HEK293 (cell line): Measurements from ENCODE around the gene NRROS.
"Not testable (repeated sequence)": the region's sequence is repeated elsewhere in the genome, so short reads cannot be mapped to it uniquely, and the experiment has no call there.

Experiments
- CTCF ChIA-PET: fragments of 350-600 bp; formaldehyde crosslinking; extraction: SDS; loops from one replicate; lab custom pipeline; 2021; ENCODE audit warnings: antibody characterized with exemption; lab: Yijun Ruan, JAX
- POLR2A ChIA-PET: fragments of 300-600 bp; formaldehyde crosslinking; extraction: SDS; loops from one replicate; lab custom pipeline; 2020; ENCODE audit warnings: antibody characterized with exemption, inconsistent platforms; lab: Yijun Ruan, JAX
- H3K27ac ChIP-seq: fragments of 200-500 bp; sonication (Bioruptor generic); 2 replicates; pipeline ENCODE4 v1.5.1; 2014; ENCODE audit warnings: low read depth, low read length, control low read depth, inconsistent platforms; ENCODE audit errors: extremely low read depth
- H3K36me3 ChIP-seq, 2 experiments: fragments of 200-500 bp in 1 of 2; sonication (Bioruptor generic) in 1 of 2; 1 replicate in 1 of 2; 2 replicates in 1 of 2; pipeline ENCODE4 v1.5.1; 2014 to 2017; ENCODE audit warnings: inconsistent platforms in 2 of 2, low read length in 2 of 2; ENCODE audit not compliant: control insufficient read depth in 2 of 2, insufficient read depth in 1 of 2
- H3K4me1 ChIP-seq: fragments of 200-500 bp; sonication (Bioruptor generic); 2 replicates; pipeline ENCODE4 v1.5.1; 2014; ENCODE audit warnings: mild to moderate bottlenecking, low read length, inconsistent platforms; ENCODE audit not compliant: control insufficient read depth, insufficient read depth
- H3K4me3 ChIP-seq: 2 replicates; pipeline ENCODE4 v1.5.1; 2011; ENCODE audit warnings: low read depth, mild to moderate bottlenecking, control low read depth, low read length, moderate library complexity
- H3K9me3 ChIP-seq: fragments of 200-500 bp; sonication (Bioruptor generic); 2 replicates; pipeline ENCODE4 v1.5.1; 2014; ENCODE audit warnings: low read depth, low read length, inconsistent platforms; ENCODE audit not compliant: control insufficient read depth, insufficient read depth
- HIC1 ChIP-seq: fragments of 450-650 bp; formaldehyde crosslinking; IDR thresholded peaks from 2 replicates; pipeline ENCODE4 v1.5.1; 2016; ENCODE audit warnings: missing biosample characterization, missing genetic modification characterization
- KLF7 ChIP-seq: fragments of 450-650 bp; formaldehyde crosslinking; IDR thresholded peaks from 2 replicates; pipeline ENCODE4 v1.5.1; 2016; ENCODE audit warnings: missing biosample characterization, missing genetic modification characterization, borderline replicate concordance
- YY2 ChIP-seq: fragments of 450-650 bp; formaldehyde crosslinking; IDR thresholded peaks from 2 replicates; pipeline ENCODE4 v1.5.1; 2016; ENCODE audit warnings: missing biosample characterization, missing genetic modification characterization
- ZBTB11 ChIP-seq: fragments of 450-650 bp; formaldehyde crosslinking; conservative IDR thresholded peaks from 2 replicates; pipeline ENCODE4 v1.5.1; 2016; ENCODE audit warnings: low read depth, missing biosample characterization, missing genetic modification characterization
- ZBTB6 ChIP-seq: fragments of 450-650 bp; formaldehyde crosslinking; IDR thresholded peaks from 2 replicates; pipeline ENCODE4 v1.5.1; 2017; ENCODE audit warnings: missing biosample characterization, missing genetic modification characterization
- ZBTB8A ChIP-seq: fragments of 450-650 bp; formaldehyde crosslinking; IDR thresholded peaks from 2 replicates; pipeline ENCODE4 v1.5.1; 2016; ENCODE audit warnings: missing biosample characterization, missing genetic modification characterization
- ZFP37 ChIP-seq: fragments of 450-650 bp; formaldehyde crosslinking; IDR thresholded peaks from 2 replicates; pipeline ENCODE4 v1.5.1; 2016; ENCODE audit warnings: missing biosample characterization, missing genetic modification characterization
- ZNF211 ChIP-seq: fragments of 450-650 bp; formaldehyde crosslinking; IDR thresholded peaks from 2 replicates; pipeline ENCODE4 v1.5.1; 2016; ENCODE audit warnings: low read depth, missing biosample characterization, missing genetic modification characterization
- ZNF266 ChIP-seq: fragments of 450-650 bp; formaldehyde crosslinking; IDR thresholded peaks from 2 replicates; pipeline ENCODE4 v1.5.1; 2016; ENCODE audit warnings: missing biosample characterization, missing genetic modification characterization, low read depth
- ZNF404 ChIP-seq: fragments of 450-650 bp; formaldehyde crosslinking; IDR thresholded peaks from 2 replicates; pipeline ENCODE4 v1.5.1; 2017; ENCODE audit warnings: missing biosample characterization, missing genetic modification characterization
- ZNF600 ChIP-seq: fragments of 450-650 bp; formaldehyde crosslinking; IDR thresholded peaks from 2 replicates; pipeline ENCODE4 v1.5.1; 2016; ENCODE audit warnings: missing biosample characterization, missing genetic modification characterization
- ZNF776 ChIP-seq: fragments of 450-650 bp; formaldehyde crosslinking; IDR thresholded peaks from 2 replicates; pipeline ENCODE4 v1.5.0; 2017; ENCODE audit warnings: missing biosample characterization, missing genetic modification characterization, borderline replicate concordance

NRROS gene

DNA sequence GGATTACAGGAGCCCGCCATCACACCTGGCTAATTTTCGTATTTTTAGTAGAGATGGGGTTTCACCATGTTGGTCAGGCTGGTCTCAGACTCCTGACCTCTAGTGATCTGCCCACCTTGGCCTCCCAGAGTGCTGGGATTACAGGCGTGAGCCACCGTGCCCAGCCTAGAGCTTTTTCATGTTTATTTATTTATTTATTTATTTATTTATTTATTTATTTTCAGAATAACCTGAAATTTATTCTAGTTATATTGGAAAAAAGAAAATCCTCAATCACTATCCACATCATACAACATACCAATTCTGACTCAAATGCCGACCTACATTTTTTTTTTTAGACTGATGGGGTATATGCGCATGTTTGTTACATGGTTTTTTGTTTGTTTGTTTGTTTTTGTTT lies 24.3 kb upstream of the NRROS start (continued):
- peak; percentile 50 for TF ChIP-seq ZBTB8A (tag by site-specific recombination)

- CTCF ChIA-PET: interaction anchor here (0.7 kb wide), 1 partner anchor 292 kb away, joined by 3 read pairs; no protein-coding TSS in a partner anchor
- POLR2A ChIA-PET: interaction anchor here (0.6 kb wide), 1 partner anchor 15 kb away, joined by 3 read pairs; no protein-coding TSS in a partner anchor
- Histone ChIP-seq H3K4me3 (no peak overlapping the region), H3K27ac (no peak overlapping the region), H3K4me1 (no peaks in the 10 kb centered on the region), H3K9me3 (no peaks in the 10 kb centered on the region), H3K36me3 (no peaks in the 10 kb centered on the region)
- TF ChIP-seq YY2 (no peak), HIC1 (tag by site-specific recombination) (no peak), ZNF776 (tag by site-specific recombination) (no peak), ZBTB6 (tag by site-specific recombination) (no peak), KLF7 (tag by site-specific recombination) (no peak)
Measured at GRCh38 chr3:196617256-196617655, 22.2 kb upstream of the NRROS start.

DNA sequence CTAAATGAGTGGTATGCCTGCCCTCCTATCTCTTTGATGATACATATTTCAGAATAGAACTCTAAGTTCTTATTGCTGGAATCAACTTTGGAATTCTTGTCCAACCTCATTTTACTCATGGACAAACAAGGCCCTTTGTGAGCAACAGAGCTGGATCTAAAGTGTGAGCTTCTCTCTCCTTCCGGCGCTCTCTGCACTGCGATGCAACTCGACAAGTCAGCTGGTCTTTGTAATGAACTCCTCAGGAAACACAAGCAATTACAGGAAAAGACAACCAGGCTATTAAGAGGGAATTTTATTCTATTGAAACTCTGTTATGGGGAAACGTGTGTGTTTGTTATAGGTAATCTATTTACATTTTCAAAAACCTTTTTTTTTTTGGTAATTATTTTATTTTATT lies 20.3 kb upstream of the NRROS start:
- TF ChIP-seq ZNF404 (tag by site-specific recombination) (no peak), ZFP37 (no peak), ZNF266 (no peak), ZNF600 (tag by site-specific recombination) (no peak), KLF7 (tag by site-specific recombination) (no peak), ZBTB11 (tag by site-specific recombination) (no peak), ZNF211 (no peak)
- TF ChIP-seq, all 188 proteins: peak for 0
- ChIA-PET CTCF (interaction anchor here (0.6 kb wide), 1 partner anchor 105 kb away, joined by 5 read pairs; no protein-coding TSS in a partner anchor), POLR2A (no interaction called here)
- no peaks in the 10 kb centered on the region for H3K9me3 ChIP-seq
- H3K36me3 ChIP-seq: no peaks in the 10 kb centered on the region
- no peak overlapping the region for H3K27ac ChIP-seq
- H3K4me1 ChIP-seq: no peaks in the 10 kb centered on the region
- H3K4me3 ChIP-seq: no peak overlapping the region

DNA sequence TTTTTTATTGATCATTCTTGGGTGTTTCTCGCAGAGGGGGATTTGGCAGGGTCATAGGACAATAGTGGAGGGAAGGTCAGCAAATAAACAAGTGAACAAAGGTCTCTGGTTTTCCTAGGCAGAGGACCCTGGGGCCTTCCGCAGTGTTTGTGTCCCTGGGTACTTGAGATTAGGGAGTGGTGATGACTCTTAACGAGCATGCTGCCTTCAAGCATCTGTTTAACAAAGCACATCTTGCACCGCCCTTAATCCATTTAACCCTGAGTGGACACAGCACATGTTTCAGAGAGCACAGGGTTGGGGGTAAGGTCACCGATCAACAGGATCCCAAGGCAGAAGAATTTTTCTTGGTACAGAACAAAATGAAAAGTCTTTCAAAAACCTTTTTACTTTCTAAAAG lies 19.9 kb upstream of the NRROS start:
- H3K4me1 ChIP-seq, H3K4me3 ChIP-seq, H3K27ac ChIP-seq, H3K9me3 ChIP-seq, POLR2A ChIA-PET, H3K36me3 ChIP-seq: not testable (repeated sequence)
- CTCF ChIA-PET: interaction anchor here (0.6 to 1.4 kb wide), 2 partner anchors 66 to 105 kb away, joined by 3 to 5 read pairs; no protein-coding TSS in a partner anchor
